Lung (tissue), 12 donors: Measurements from ENCODE around the gene PDLIM1. TPM values are rescaled to one million over a fixed set of nuclear protein-coding genes. Genes with fewer than 3 reads are reported as not detected.

Experiments
- ATAC-seq: fragments of 200-7000 bp; cut with Tn5 transposase; one replicate; pipeline ENCODE4 v1.9.1; 2020; ENCODE audit warnings: moderate number of reproducible peaks; ENCODE audit not compliant: insufficient read depth, low FRiP score
- DNase-seq, 3 donors: peaks; one replicate each; pipeline ENCODE4 v3.0.0-alpha.2; 2013 to 2017
- H3K27ac ChIP-seq, 2 donors: one replicate each; pipeline ENCODE4 v1.5.1; 2013; ENCODE audit warnings: mild to moderate bottlenecking in 2 of 2, moderate library complexity in 2 of 2, control low read depth in 1 of 2, inconsistent platforms in 1 of 2, low read depth in 1 of 2, low read length in 1 of 2
- H3K27me3 ChIP-seq, 3 donors: one replicate each; pipeline ENCODE4 v1.5.1; 2013; ENCODE audit warnings: low read length in 2 of 3; ENCODE audit not compliant: control insufficient read depth in 3 of 3, insufficient read depth in 3 of 3
- H3K36me3 ChIP-seq, 4 donors: one replicate each; pipeline ENCODE4 v1.5.1; 2013; ENCODE audit warnings: low read length in 4 of 4, mild to moderate bottlenecking in 1 of 4, moderate library complexity in 1 of 4; ENCODE audit not compliant: control insufficient read depth in 4 of 4, insufficient read depth in 4 of 4
- H3K4me1 ChIP-seq, 5 donors: one replicate each; pipeline ENCODE4 v1.5.1; 2013; ENCODE audit warnings: low read length in 5 of 5, mild to moderate bottlenecking in 2 of 5, moderate library complexity in 1 of 5; ENCODE audit not compliant: control insufficient read depth in 5 of 5, insufficient read depth in 5 of 5
- H3K4me3 ChIP-seq: one replicate; pipeline ENCODE4 v1.5.1; 2013; ENCODE audit warnings: mild to moderate bottlenecking, control low read depth, moderate library complexity
- H3K9ac ChIP-seq, 2 donors: one replicate each; pipeline ENCODE4 v1.5.1; 2013; ENCODE audit warnings: low read length in 2 of 2, control low read depth in 1 of 2; ENCODE audit not compliant: insufficient read depth in 1 of 2
- H3K9me3 ChIP-seq, 4 donors: one replicate each; pipeline ENCODE4 v1.5.1; 2013; ENCODE audit warnings: low read length in 3 of 4, mild to moderate bottlenecking in 1 of 4, moderate library complexity in 1 of 4; ENCODE audit not compliant: control insufficient read depth in 4 of 4, insufficient read depth in 3 of 4
- WGBS, 2 donors: extraction: QIAGEN DNeasy Blood & Tissue Kit; methylation state at CpG; one replicate each; pipeline ENCODE4 v1.1.7; 2013; 5-methylcytosine and 5-hydroxymethylcytosine counted together
- polyA plus RNA-seq, 2 donors: library from polyadenylated mRNA; stranded (reverse); fragments of 200-250 nt; gene quantifications; one replicate each; pipeline ENCODE4 v1.2.1, GENCODE V29; 2013
- total RNA-seq, 2 donors: library from RNA; depleted of rRNA in 1 of 2; stranded (reverse); fragments of >200 nt in 1 of 2; gene quantifications; one replicate each; pipeline ENCODE4 v1.2.1, GENCODE V29; 2014 to 2021
- TF ChIP-seq, protein P1 (sequence below): IDR thresholded peaks from 2 replicates; pipeline ENCODE4 v1.5.1; 2012; ENCODE audit warnings: mild to moderate bottlenecking; ENCODE audit errors: control extremely low read depth, extremely low read depth
- donor health status: control.
- donor health status: control.
- donor health status: Bipolar disorder and iron deficiency.
- donor health status: healthy.
- donor health status: DM: yes; HTN: yes; CAD: no.

The PDLIM1 gene
- total and polyA plus RNA-seq, 4 donors = 61.4 to 243 (median 178) TPM

DNA sequence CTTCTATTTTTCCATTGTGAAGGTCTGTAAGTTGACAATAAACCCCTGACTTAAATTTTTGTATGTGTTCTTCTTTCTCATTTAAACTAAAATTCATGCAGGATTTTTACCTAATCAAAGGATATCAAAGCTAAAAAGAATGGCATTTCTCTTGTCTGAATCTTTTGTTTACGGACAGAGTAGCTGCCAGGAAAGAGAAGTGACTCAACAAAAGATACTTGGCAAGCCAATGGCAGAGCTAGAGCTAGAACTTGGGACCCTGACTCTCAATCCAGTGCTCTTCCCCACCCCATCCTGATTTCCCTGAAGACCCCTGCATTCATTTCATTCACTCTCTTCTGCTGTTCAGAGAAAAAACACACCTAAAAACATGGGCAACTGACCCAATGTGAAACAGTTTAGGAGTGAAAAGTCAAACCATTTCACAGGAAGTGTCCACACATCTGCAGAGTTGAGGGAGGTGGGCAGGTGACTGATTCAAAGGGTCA lies 40.2 kb upstream of the PDLIM1 start:
- WGBS, 2 donors = 67 to 72% methylated on average over 1 of the region's 1 CpG

DNA sequence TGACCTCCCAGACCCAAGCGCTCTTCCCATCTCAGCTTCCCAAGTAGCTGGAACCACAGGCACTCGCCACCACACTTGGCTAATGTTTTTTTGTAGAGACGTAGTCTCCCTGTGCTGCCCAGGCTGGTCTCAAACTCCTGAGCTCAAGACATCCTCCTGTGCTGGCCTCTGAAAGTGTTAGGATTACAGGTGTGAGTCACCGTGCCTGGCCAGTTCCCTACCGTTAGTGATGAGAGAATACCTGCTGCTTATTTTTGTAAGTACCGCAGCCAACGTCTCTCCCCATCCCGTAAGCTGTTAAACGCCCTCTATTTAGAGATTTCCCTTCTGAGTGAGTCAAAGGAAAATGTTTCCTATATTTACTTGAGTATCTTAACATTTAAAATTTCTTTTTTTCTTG lies 38.5 kb upstream of the PDLIM1 start:
- WGBS, 2 donors = 81 to 92% methylated on average over 9 of the region's 9 CpGs
- peak; percentile 28 for ATAC-seq

More for the DNA sequence above, 40.2 kb upstream of the PDLIM1 start:
- no peak for DNase-seq
- TF ChIP-seq, protein P1, sequence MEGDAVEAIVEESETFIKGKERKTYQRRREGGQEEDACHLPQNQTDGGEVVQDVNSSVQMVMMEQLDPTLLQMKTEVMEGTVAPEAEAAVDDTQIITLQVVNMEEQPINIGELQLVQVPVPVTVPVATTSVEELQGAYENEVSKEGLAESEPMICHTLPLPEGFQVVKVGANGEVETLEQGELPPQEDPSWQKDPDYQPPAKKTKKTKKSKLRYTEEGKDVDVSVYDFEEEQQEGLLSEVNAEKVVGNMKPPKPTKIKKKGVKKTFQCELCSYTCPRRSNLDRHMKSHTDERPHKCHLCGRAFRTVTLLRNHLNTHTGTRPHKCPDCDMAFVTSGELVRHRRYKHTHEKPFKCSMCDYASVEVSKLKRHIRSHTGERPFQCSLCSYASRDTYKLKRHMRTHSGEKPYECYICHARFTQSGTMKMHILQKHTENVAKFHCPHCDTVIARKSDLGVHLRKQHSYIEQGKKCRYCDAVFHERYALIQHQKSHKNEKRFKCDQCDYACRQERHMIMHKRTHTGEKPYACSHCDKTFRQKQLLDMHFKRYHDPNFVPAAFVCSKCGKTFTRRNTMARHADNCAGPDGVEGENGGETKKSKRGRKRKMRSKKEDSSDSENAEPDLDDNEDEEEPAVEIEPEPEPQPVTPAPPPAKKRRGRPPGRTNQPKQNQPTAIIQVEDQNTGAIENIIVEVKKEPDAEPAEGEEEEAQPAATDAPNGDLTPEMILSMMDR = no peak
- H3K36me3 ChIP-seq = peaks cover 2 to 6% (median 2%) of the 10 kb centered on the region in 4 donors
- no peak overlapping the region for H3K9ac ChIP-seq
- no peak overlapping the region for H3K27ac ChIP-seq
- no peaks in the 10 kb centered on the region for H3K27me3 ChIP-seq
- H3K9me3 ChIP-seq = no peaks in the 10 kb centered on the region
- no peak overlapping the region for H3K4me3 ChIP-seq
- peaks cover 0 to 39% (median 2%) of the 10 kb centered on the region in 5 donors for H3K4me1 ChIP-seq
- no peak for ATAC-seq

DNA sequence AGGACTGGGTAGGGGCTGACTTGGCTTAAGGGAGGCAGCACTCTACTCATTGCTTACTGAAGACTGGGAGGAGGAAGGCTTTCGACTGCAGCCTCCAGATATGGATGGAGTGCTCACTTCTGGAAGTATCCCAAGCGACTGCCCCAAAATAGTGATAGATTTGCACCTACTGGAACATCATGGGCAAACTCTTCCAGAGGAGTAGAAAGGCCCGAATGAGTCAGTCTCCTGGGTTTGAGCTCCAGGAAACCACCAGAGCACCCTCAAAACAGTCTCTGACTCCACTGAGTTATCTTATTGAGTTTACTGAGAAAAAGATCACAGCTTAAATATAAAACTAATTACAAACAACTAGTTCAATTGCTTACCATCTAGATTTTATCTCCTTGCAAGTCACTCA lies 37.2 kb upstream of the PDLIM1 start:
- Histone ChIP-seq H3K27me3 (no peaks in the 10 kb centered on the region), H3K27ac (peak overlapping the region in 1 of 2 donors; percentile 22), H3K36me3 (peaks cover 0 to 6% (median 2%) of the 10 kb centered on the region in 4 donors), H3K9ac (no peak overlapping the region), H3K4me3 (no peak overlapping the region), H3K4me1 (peaks cover 0 to 30% (median 0%) of the 10 kb centered on the region in 5 donors), H3K9me3 (no peaks in the 10 kb centered on the region)
- TF ChIP-seq, protein P1 = no peak
- DNase-seq (no peak), ATAC-seq (no peak)
- 81 to 85% methylated on average over 3 of the region's 3 CpGs for WGBS, 2 donors

More for the DNA sequence above, 38.5 kb upstream of the PDLIM1 start:
- no peaks in the 10 kb centered on the region for H3K9me3 ChIP-seq
- no peak for DNase-seq
- peaks cover 0 to 6% (median 2%) of the 10 kb centered on the region in 4 donors for H3K36me3 ChIP-seq
- H3K9ac ChIP-seq = no peak overlapping the region
- TF ChIP-seq, protein P1 = no peak
- H3K27ac ChIP-seq = peak overlapping the region in 1 of 2 donors; percentile 13
- no peaks in the 10 kb centered on the region for H3K27me3 ChIP-seq
- H3K4me3 ChIP-seq = no peak overlapping the region
- peaks cover 0 to 34% (median 2%) of the 10 kb centered on the region in 5 donors for H3K4me1 ChIP-seq

DNA sequence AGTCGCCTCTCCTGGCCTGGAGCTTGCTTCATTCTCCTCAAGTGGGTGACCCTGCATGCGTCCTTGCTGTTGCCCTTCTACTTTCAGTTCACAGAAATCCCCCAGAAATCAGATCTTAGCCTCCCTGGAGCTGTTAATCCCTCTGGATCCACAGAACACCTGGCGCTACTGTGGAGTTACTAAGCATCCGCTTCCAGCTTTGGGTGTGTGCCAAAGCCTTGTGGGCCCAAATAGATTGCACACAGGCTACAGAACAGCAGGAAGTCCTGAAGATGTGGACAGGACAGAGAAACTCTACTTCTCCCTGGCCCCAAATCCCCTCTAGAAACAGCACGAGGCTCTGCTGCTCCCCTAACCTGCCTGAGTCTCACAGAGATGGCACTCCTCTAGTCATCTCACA lies 36.6 kb upstream of the PDLIM1 start:
- ATAC-seq (peak; percentile 55), DNase-seq (peak in 2 of 3 donors; percentile 31 to 59)
- WGBS, 2 donors = 48 to 69% methylated on average over 5 of the region's 5 CpGs
- Histone ChIP-seq H3K27me3 (no peaks in the 10 kb centered on the region), H3K27ac (peak overlapping the region; percentile 3 to 35), H3K4me1 (peaks cover 0 to 30% (median 0%) of the 10 kb centered on the region in 5 donors), H3K36me3 (peaks cover 0 to 6% (median 2%) of the 10 kb centered on the region in 4 donors), H3K9me3 (no peaks in the 10 kb centered on the region), H3K9ac (no peak overlapping the region), H3K4me3 (no peak overlapping the region)
- TF ChIP-seq, protein P1 = no peak
